BLaER1 (cell line): ENCODE data around the gene ABCG8.
A peak's percentile ranks its signal among the peaks of the same experiment; 100 is the strongest.
"Not testable (repeated sequence)": the region's sequence is repeated elsewhere in the genome, so short reads cannot be mapped to it uniquely, and the experiment has no call there.

Source experiments
- H3K27ac ChIP-seq: shearing (Covaris generic); formaldehyde crosslinking; 2 replicates; pipeline ENCODE4 v1.8.1; 2022
- H3K27me3 ChIP-seq: shearing (Covaris generic); formaldehyde crosslinking; 2 replicates; pipeline ENCODE4 v1.8.1; 2022
- H3K36me3 ChIP-seq: shearing (Covaris generic); formaldehyde crosslinking; 2 replicates; pipeline ENCODE4 v1.8.1; 2022
- H3K4me1 ChIP-seq: shearing (Covaris generic); formaldehyde crosslinking; 2 replicates; pipeline ENCODE4 v1.8.1; 2022
- H3K4me2 ChIP-seq: shearing (Covaris generic); formaldehyde crosslinking; 2 replicates; pipeline ENCODE4 v1.8.1; 2022
- H3K4me3 ChIP-seq: shearing (Covaris generic); formaldehyde crosslinking; 2 replicates; pipeline ENCODE4 v1.8.1; 2022
- H3K9ac ChIP-seq: shearing (Covaris generic); formaldehyde crosslinking; 2 replicates; pipeline ENCODE4 v1.8.1; 2022
- H3K9me3 ChIP-seq: shearing (Covaris generic); formaldehyde crosslinking; 2 replicates; pipeline ENCODE4 v1.8.1; 2022
- H4K20me1 ChIP-seq: shearing (Covaris generic); formaldehyde crosslinking; 2 replicates; pipeline ENCODE4 v1.8.1; 2022
- Cebpa-rat ChIP-seq: shearing (Covaris generic); IDR thresholded peaks from 2 replicates; pipeline ENCODE4 v1.8.1; 2022

Gene ABCG8

DNA sequence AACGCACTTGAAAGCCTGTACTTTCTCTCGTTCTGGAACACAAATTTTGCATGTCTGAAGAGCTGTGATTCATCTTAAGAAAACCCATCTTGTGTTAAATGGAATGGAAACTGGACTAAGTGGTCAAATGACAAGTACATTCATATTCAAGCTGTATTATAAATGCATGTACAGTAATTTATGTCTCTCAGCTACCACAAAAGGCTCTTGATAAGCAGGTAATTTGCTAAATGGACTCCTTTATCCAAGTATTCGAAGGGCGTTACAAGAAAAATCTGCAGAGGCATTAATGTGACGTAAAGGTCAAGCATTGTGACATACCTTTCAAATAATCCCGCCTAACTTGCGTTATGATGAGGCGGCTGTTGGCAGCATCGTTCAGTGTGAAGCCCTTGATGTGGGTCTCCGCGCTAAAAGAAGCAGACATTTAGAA, 66.6 kb downstream of the ABCG8 start:
- Histone ChIP-seq H3K4me3 (no peak overlapping the region), H3K9me3 (no peaks in the 10 kb centered on the region), H4K20me1 (peaks cover 20% of the 10 kb centered on the region; the same call in 1 of the 2 replicates), H3K9ac (no peak overlapping the region), H3K27me3 (no peaks in the 10 kb centered on the region), H3K36me3 (peaks cover 88% of the 10 kb centered on the region), H3K4me2 (no peak overlapping the region), H3K27ac (no peak overlapping the region), H3K4me1 (no peaks in the 10 kb centered on the region)
- no peak for TF ChIP-seq Cebpa-rat

DNA sequence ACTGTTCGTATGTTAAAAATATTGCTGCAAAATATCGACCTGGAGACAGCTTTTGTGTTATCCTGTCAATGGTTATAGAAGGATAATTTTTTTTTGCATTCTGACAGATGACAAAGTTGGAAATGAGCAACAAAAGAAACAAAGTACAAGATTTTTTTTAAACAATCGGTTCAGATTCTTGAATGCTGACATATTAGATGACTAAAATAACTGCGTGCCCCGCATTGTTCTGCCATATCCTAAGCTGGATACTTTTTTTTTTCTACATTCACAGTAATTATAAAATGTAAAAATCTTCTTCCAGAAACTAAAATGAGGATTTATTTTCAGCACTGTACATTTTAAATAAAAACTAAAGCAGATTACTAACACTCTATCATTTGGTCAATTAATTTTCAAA, 67.1 kb downstream of the ABCG8 start:
- Histone ChIP-seq H3K9me3 (no peaks in the 10 kb centered on the region), H3K9ac (no peak overlapping the region), H3K4me3 (no peak overlapping the region), H3K27me3 (no peaks in the 10 kb centered on the region), H3K27ac (no peak overlapping the region), H3K36me3 (peaks cover 92% of the 10 kb centered on the region), H3K4me2 (no peak overlapping the region), H4K20me1 (peaks cover 20% of the 10 kb centered on the region; the same call in 1 of the 2 replicates), H3K4me1 (no peaks in the 10 kb centered on the region)
- no peak for TF ChIP-seq Cebpa-rat

DNA sequence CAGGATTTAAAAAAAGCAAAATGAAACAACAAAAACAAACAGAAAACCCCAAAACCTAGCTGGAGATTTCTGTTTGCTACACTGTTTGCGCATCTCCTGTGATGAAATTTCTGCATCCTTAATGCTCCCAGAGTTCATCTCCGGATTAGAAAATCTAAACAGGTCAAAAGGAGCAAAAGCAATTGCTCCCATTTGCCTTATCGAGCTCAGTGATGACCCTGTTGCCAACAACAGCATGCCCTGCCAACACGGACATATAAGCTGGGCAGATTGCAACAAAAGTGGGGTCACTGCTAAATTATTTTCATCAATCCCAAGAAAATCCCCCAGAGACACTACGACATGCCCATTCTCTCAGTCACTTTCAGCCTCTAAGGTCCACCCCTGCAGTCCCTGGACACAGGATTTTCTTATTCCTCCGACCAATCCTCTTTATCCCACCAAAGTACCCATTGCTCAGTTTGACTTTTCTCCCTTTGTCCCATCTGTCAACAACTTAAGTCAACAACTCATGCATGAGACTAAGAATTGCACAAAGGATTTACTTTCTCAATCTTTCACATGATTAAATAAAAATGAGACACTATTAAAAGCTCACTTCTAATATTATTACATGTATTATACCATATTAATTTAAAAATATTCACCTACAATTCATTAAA, 67.8 kb downstream of the ABCG8 start:
- H3K36me3 ChIP-seq: peaks cover 92% of the 10 kb centered on the region
- no peaks in the 10 kb centered on the region for H3K27me3 ChIP-seq
- H3K4me2 ChIP-seq: no peak overlapping the region
- TF ChIP-seq Cebpa-rat: no peak
- H3K4me3 ChIP-seq: no peak overlapping the region
- H3K27ac ChIP-seq: no peak overlapping the region
- no peak overlapping the region for H3K9ac ChIP-seq
- peaks cover 20% of the 10 kb centered on the region; the same call in 1 of the 2 replicates for H4K20me1 ChIP-seq
- no peaks in the 10 kb centered on the region for H3K9me3 ChIP-seq
- H3K4me1 ChIP-seq: no peaks in the 10 kb centered on the region

DNA sequence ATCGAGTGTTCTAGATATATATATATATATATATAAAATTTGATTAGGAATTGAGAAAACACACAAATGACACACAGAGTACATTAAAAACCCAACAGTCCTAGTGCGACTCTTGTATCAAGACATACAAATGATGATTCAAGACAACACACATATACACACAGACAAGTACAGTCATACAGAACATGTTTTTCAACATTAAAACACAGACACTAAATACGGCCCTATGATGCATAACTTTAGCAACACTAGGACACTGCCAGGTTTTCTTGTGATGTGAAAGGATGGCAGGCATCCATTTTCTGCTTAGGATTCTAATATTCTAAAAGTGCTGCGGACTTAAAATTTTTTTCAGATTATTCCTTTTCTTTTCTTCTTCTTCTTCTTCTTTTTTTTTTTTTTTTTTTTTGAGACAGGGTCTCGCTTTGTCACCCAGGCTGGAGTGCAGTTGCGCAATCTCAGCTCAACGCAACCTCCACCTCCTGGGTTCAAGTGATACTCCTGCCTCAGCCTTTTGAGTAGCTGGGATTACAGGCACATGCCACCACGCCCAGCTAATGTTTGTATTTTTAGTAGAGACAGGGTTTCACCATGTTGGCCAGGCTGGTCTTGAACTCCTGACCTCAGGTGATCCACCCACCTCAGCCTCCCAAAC, 72.5 kb downstream of the ABCG8 start:
- H3K4me2 ChIP-seq, H3K27ac ChIP-seq, H3K4me3 ChIP-seq, H3K9ac ChIP-seq, H3K4me1 ChIP-seq, H3K9me3 ChIP-seq, H3K27me3 ChIP-seq: not testable (repeated sequence)
- H3K36me3 ChIP-seq: peaks cover 96% of the 10 kb centered on the region
- TF ChIP-seq Cebpa-rat: peak; percentile 83
- H4K20me1 ChIP-seq: peaks cover 13% of the 10 kb centered on the region; the same call in 1 of the 2 replicates

DNA sequence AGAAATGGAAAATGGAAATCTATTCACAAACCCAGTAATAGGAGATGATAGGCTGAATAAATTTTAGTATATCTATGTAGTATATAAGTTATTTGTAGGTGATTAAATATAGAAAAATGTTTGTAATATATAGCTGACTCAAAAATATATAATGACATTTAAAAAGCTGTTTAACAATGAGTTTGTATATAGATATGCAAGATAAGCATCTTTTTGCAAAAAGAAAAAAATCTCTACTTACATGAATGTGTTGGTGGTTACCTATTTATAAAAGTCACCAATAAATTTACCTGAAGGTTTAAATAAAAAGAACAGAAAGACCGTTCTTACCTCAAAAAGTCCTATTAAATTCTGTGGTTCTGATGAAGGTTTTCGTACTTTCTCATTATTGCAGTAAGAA, 85.7 kb downstream of the ABCG8 start:
- Histone ChIP-seq H3K9ac (no peak overlapping the region), H3K4me3 (no peak overlapping the region), H3K9me3 (no peaks in the 10 kb centered on the region), H3K36me3 (peaks cover 73% of the 10 kb centered on the region), H3K27me3 (no peaks in the 10 kb centered on the region), H4K20me1 (0 out of 2 replicates have a peak, but pooled peaks cover 5% of the 10 kb centered on the region), H3K27ac (no peak overlapping the region), H3K4me2 (no peak overlapping the region), H3K4me1 (no peaks in the 10 kb centered on the region)
- TF ChIP-seq Cebpa-rat: no peak

DNA sequence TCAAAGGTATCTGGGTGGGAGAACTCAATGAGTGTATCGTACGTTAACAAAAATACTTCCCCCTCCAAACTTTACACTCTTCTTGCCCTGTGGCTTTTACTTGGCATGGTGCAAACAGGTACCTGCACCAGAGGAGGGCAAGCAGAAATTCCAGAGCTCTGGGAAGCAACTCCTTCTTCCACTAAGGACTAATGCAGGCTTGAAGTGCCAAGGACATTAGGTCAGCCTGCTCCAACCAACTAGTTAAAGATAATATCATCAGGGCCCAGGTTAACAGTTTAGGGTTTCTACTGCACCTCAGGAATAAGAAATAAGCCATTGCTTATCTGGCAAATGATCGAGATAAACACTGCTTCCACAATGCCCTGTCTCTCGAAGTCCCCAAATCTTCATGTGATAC, 86.7 kb downstream of the ABCG8 start:
- no peak for TF ChIP-seq Cebpa-rat

DNA sequence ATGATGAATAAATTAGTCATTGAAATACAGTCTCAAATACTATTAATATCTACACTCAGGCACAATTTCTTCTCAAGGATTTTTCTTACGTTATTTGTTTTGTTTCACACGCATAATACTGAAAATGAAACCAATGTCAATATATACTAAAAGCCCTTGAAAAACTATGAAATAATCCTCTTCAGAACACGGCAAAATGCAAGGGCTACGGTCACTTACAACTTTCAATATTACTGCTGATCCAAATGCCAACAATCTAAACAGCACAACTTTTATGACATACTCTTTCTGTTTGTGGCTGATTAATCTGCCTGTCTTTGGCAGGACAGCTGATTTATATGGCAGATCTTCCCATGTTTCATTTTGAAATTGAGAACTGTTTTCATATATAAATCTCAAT, 88.7 kb downstream of the ABCG8 start:
- no peak for TF ChIP-seq Cebpa-rat
- Histone ChIP-seq H3K4me3 (no peak overlapping the region), H3K27me3 (no peaks in the 10 kb centered on the region), H3K36me3 (peaks cover 86% of the 10 kb centered on the region), H3K27ac (no peak overlapping the region), H4K20me1 (0 out of 2 replicates have a peak, but pooled peaks cover 3% of the 10 kb centered on the region), H3K4me2 (no peak overlapping the region), H3K4me1 (no peaks in the 10 kb centered on the region), H3K9me3 (no peaks in the 10 kb centered on the region), H3K9ac (no peak overlapping the region)

More for the DNA sequence above, 86.7 kb downstream of the ABCG8 start:
- no peak overlapping the region for H3K27ac ChIP-seq
- no peak overlapping the region for H3K9ac ChIP-seq
- H3K36me3 ChIP-seq: peaks cover 78% of the 10 kb centered on the region
- no peaks in the 10 kb centered on the region for H3K4me1 ChIP-seq
- no peaks in the 10 kb centered on the region for H3K9me3 ChIP-seq
- H3K27me3 ChIP-seq: no peaks in the 10 kb centered on the region
- H3K4me2 ChIP-seq: no peak overlapping the region
- H3K4me3 ChIP-seq: no peak overlapping the region
- 0 out of 2 replicates have a peak, but pooled peaks cover 5% of the 10 kb centered on the region for H4K20me1 ChIP-seq

DNA sequence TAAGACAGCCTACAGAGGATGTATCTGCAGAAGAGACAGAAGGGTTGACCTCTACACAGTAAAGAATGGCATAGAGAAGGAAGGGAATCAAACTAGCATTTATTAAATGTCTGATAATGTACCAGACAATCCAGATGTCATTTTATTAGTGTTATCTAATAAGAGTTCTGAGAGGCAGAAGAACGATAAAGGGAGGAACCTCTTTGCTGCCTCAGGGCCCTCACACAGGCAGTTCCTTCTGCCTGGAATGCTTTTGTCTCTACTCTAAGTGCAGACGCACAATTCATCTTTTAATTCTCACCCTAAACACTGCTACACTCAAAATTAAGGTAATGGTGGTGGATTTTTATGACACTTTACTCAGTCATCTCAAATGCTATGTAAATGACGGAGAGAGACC, 92.5 kb downstream of the ABCG8 start:
- no peaks in the 10 kb centered on the region for H3K4me1 ChIP-seq
- no peak overlapping the region for H3K4me2 ChIP-seq
- peaks cover 79% of the 10 kb centered on the region for H3K36me3 ChIP-seq
- no peak overlapping the region for H3K4me3 ChIP-seq
- TF ChIP-seq Cebpa-rat: no peak
- no peaks in the 10 kb centered on the region for H4K20me1 ChIP-seq
- H3K27ac ChIP-seq: no peak overlapping the region
- H3K9me3 ChIP-seq: no peaks in the 10 kb centered on the region
- no peak overlapping the region for H3K9ac ChIP-seq
- H3K27me3 ChIP-seq: no peaks in the 10 kb centered on the region
